GM19463 (cell line): ENCODE measurements around the gene PDLIM1.
"Not testable (repeated sequence)": the region's sequence is repeated elsewhere in the genome, so short reads cannot be mapped to it uniquely, and the experiment has no call there.

ENCODE experiments used
- ATAC-seq: cut with Tn5 transposase; IDR thresholded peaks from one replicate; pipeline ENCODE4 v1.9.1; 2021; ENCODE audit warnings: mild to moderate bottlenecking, moderate library complexity; ENCODE audit not compliant: unreplicated experiment

Gene PDLIM1

DNA sequence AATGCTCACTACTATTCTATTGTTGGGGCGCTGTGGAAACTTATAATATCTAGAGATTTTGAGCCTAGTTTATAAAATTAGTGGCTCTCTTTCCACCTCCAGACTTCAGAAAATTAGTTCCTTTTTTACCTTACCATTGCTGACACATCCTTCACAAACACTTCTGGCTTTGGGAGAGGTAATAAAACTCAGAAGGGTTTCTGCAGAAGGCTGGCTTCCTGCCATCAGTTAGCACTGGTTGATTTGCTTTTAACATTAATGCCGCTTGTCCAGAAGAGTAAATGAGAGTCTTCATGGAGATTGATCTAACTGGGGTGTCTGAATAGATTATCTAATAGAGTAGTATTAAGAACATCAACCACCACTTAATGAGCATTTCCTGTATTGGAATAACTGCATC is 76.4 kb downstream of the PDLIM1 start:
- ATAC-seq, result no peak

- ATAC-seq, result no peak
Observed at GRCh38 chr10:95211606-95212279, 79.1 kb downstream of the PDLIM1 start.

- no peak for ATAC-seq
Observed at GRCh38 chr10:95209509-95210127, 81.2 kb downstream of the PDLIM1 start.

DNA sequence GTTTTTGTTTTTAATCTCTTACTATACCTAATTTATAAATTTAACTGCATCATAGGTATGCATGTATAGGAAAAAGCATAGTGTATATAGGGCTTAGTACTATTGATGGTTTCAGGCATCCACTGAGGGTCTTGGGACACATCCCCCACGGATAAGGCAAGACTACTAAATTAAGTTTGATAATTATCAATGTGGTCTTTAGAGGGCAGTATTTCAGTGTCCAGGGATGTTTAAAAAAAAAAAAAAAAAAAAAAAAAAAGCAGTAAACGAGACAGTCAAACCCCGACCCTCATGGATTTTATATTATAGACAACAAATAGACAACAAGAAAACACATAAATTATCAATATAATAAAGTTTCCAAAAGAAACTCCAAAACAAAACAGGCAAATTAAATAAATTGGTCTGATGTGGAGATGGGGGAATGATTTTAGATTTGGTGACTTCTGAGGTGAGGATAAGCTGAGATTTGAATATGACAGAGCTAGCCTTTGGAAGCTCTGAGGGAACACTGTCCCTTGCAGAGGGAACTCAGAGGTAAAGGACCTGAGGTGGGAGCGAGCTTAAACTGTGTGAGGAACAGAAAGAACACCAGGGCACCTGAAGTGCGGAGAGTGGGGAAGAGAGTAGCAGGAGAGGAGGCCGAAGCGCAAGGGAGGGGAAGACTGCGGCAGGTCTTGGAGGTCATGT is 82.0 kb downstream of the PDLIM1 start:
- ATAC-seq, result no peak

DNA sequence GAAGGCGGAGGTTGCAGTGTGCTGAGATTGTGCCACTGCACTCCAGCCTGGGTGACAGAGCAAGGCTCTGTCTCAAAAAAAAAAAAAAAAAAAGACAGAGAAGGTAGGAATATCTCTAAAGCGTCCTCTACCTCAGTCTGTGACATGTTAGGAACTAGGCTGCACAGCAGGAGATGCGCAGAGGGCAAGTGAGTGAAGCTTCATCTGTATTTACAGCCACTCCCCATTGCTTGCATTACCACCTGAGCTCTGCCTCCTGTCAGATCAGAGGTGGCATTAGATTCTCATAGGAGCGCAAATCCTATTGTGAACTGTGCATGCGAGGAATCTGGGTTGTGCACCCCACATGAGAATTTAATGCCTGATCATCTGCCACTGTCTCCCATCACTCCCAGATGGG is 87.9 kb downstream of the PDLIM1 start:
- ATAC-seq, result not testable (repeated sequence)

GRCh38 chr10:95201736-95202135 is 89.1 kb downstream of the PDLIM1 start:
- ATAC-seq, result no peak

- no peak for ATAC-seq
Observed at GRCh38 chr10:95196046-95196445, 94.8 kb downstream of the PDLIM1 start.

- ATAC-seq, result no peak
Observed at GRCh38 chr10:95193944-95194343, 96.9 kb downstream of the PDLIM1 start, which contains the start of gene ACSM6. TSS of gene ACSM6 (plus strand) at chr10:95194238. CDS start at chr10:95194486, 248 bp downstream.

DNA sequence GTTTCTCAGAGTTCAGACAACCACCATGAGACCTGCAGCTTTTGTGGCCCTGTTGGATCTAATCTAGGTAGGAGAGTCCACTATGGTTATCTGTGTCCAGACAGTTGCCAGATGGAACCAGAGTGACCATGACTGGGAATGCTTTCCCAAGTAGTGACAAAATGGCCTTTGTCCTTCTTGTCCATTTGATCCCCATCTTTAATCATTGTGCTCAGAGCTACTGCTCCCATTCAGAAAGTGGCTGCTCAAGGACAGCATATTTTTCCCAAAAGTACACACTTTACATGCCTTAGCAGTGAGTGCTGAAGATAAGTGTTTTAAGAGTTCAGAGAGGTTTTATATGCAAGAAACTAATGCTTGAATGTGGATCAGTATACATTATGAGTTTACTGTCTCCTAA is 102.2 kb downstream of the PDLIM1 start:
- ATAC-seq, result no peak

DNA sequence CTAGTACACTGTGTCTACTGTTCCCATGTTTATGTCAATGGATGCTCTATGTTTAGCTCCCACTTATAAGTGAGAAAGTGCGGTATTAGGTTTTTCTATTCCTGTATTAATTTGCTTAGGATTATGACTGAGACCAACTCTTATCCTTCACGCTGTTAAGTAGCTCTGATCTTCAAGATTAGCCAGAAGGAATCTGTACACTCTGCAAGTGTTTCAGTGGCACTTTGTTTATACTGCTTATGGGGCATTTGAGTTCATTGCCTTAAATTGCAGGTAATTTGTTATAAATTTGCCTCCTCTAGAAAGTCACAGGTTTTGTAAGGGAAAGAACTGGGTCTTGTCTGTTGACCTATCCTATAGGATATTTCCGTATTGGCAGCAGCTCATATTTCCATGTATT is 103.2 kb downstream of the PDLIM1 start:
- ATAC-seq, result no peak
